Fibroblast of peridontal ligament (primary cell): Measurements from ENCODE around the gene SHC2.

ENCODE experiments used
- DNase-seq: peaks from one replicate; pipeline ENCODE4 v3.0.0-alpha.2; 2010; ENCODE audit errors: extremely low read depth

SHC2 gene

GRCh38 chr19:460877-461720 lies at the start of gene SHC2:
Gene SHC2 (minus strand): TSS chr19:461033. CDS start chr19:460996, 37 bp downstream.
- DNase-seq, result no peak

- DNase-seq, result no peak
Measured at GRCh38 chr19:508204-509150, 47.6 kb upstream of the SHC2 start.

- DNase-seq, result peak; percentile 47
Measured at GRCh38 chr19:507286-508203, 46.7 kb upstream of the SHC2 start, which contains the start of gene TPGS1. Gene TPGS1 (plus strand): TSS chr19:507497. CDS start chr19:507507, 10 bp downstream.

- DNase-seq, result peak; percentile 100
Measured at GRCh38 chr19:506404-507285, 45.8 kb upstream of the SHC2 start.

GRCh38 chr19:504616-505015 lies 43.8 kb upstream of the SHC2 start:
- DNase-seq, result no peak

GRCh38 chr19:501646-502045 lies 40.8 kb upstream of the SHC2 start:
- DNase-seq, result no peak

- DNase-seq, result no peak
Measured at GRCh38 chr19:498977-499623, 38.3 kb upstream of the SHC2 start.

- DNase-seq, result no peak
Measured at GRCh38 chr19:498511-498891, 37.7 kb upstream of the SHC2 start.

- DNase-seq, result no peak
Measured at GRCh38 chr19:497869-498510, 37.2 kb upstream of the SHC2 start.

GRCh38 chr19:497491-497868 lies 36.6 kb upstream of the SHC2 start:
- DNase-seq, result no peak

GRCh38 chr19:496986-497385 lies 36.2 kb upstream of the SHC2 start:
- no peak for DNase-seq

- no peak for DNase-seq
Measured at GRCh38 chr19:496112-496665, 35.4 kb upstream of the SHC2 start, which contains the start of gene MADCAM1. Gene MADCAM1 (plus strand): TSS chr19:496486. CDS start chr19:496500, 14 bp downstream.

GRCh38 chr19:495402-496111 lies 34.7 kb upstream of the SHC2 start:
- DNase-seq, result peak; percentile 14

- no peak for DNase-seq
Measured at GRCh38 chr19:495081-495401, 34.2 kb upstream of the SHC2 start.

GRCh38 chr19:494171-495080 lies 33.6 kb upstream of the SHC2 start:
- DNase-seq, result no peak

- no peak for DNase-seq
Measured at GRCh38 chr19:493391-494170, 32.7 kb upstream of the SHC2 start.

- DNase-seq, result no peak
Measured at GRCh38 chr19:492091-492531, 31.3 kb upstream of the SHC2 start.
